Measurements from ENCODE around the gene REC114.
"Not testable (repeated sequence)": the region's sequence is repeated elsewhere in the genome, so short reads cannot be mapped to it uniquely, and the experiment has no call there.

Gene REC114

GRCh38 chr15:73455876-73456275, 12.9 kb downstream of the REC114 start:
- DNase-seq (ENCODE audit: low spot score) = no peak

- no peak for DNase-seq (ENCODE audit: low spot score)
Observed at GRCh38 chr15:73457334-73457733, 14.4 kb downstream of the REC114 start.

GRCh38 chr15:73460662-73461061, 17.7 kb downstream of the REC114 start:
- no peak for DNase-seq (ENCODE audit: low spot score)

- DNase-seq (ENCODE audit: low spot score) = no peak
Observed at GRCh38 chr15:73464602-73465001, 21.6 kb downstream of the REC114 start.

GRCh38 chr15:73467758-73468157, 24.8 kb downstream of the REC114 start:
- no peak for DNase-seq (ENCODE audit: low spot score)

- DNase-seq (ENCODE audit: low spot score) = no peak
Observed at GRCh38 chr15:73474785-73475184, 31.8 kb downstream of the REC114 start.

- no peak for DNase-seq (ENCODE audit: low spot score)
Observed at GRCh38 chr15:73476704-73477216, 33.8 kb downstream of the REC114 start.

- DNase-seq (ENCODE audit: low spot score) = no peak
Observed at GRCh38 chr15:73480050-73480449, 37.1 kb downstream of the REC114 start.

GRCh38 chr15:73482166-73482565, 39.2 kb downstream of the REC114 start:
- no peak for DNase-seq (ENCODE audit: low spot score)

GRCh38 chr15:73483053-73483452, 40.1 kb downstream of the REC114 start:
- DNase-seq (ENCODE audit: low spot score) = no peak

GRCh38 chr15:73485372-73485771, 42.4 kb downstream of the REC114 start:
- DNase-seq (ENCODE audit: low spot score) = no peak

GRCh38 chr15:73485885-73486284, 42.9 kb downstream of the REC114 start:
- not testable (repeated sequence) for DNase-seq (ENCODE audit: low spot score)

GRCh38 chr15:73488698-73489097, 45.7 kb downstream of the REC114 start:
- DNase-seq (ENCODE audit: low spot score) = no peak

GRCh38 chr15:73493922-73494321, 51.0 kb downstream of the REC114 start:
- no peak for DNase-seq (ENCODE audit: low spot score)

- DNase-seq (ENCODE audit: low spot score) = no peak
Observed at GRCh38 chr15:73495181-73495580, 52.2 kb downstream of the REC114 start.

- no peak for DNase-seq (ENCODE audit: low spot score)
Observed at GRCh38 chr15:73500696-73501095, 57.7 kb downstream of the REC114 start.

GRCh38 chr15:73504885-73505284, 61.9 kb downstream of the REC114 start:
- DNase-seq (ENCODE audit: low spot score) = no peak

GRCh38 chr15:73515527-73515926, 72.6 kb downstream of the REC114 start:
- no peak for DNase-seq (ENCODE audit: low spot score)

GRCh38 chr15:73517566-73517965, 74.6 kb downstream of the REC114 start:
- DNase-seq (ENCODE audit: low spot score) = no peak

- DNase-seq (ENCODE audit: low spot score) = no peak
Observed at GRCh38 chr15:73518180-73518862, 75.4 kb downstream of the REC114 start.

- no peak for DNase-seq (ENCODE audit: low spot score)
Observed at GRCh38 chr15:73518876-73519733, 76.1 kb downstream of the REC114 start.

GRCh38 chr15:73522011-73522410, 79.0 kb downstream of the REC114 start:
- DNase-seq (ENCODE audit: low spot score) = no peak

- DNase-seq (ENCODE audit: low spot score) = no peak
Observed at GRCh38 chr15:73524919-73525318, 82.0 kb downstream of the REC114 start.

All from left forelimb (tissue), 1 donor.